ENCODE measurements around the gene IQCN. TPM values are rescaled to one million over a fixed set of nuclear protein-coding genes. Genes with fewer than 3 reads are reported as not detected.
A peak's percentile ranks its signal among the peaks of the same experiment; 100 is the strongest.

Gene IQCN
- total RNA-seq, 2 experiments from 2014 or later: 0.19 TPM; not detected in 1

DNA sequence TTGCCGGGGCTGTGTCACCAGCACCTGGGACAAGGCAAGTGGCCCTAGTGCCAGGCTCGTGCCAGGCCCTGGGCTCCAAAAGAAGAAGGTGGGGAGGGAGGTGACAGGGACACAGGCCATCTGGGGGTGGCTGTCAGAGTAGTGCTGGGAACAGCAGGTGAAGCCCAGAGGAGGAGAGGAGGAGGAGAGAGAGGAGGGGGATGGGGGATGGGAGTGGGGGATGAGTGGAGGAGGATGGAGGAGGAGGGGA, 29.9 kb upstream of the IQCN start:
- CTCF ChIA-PET: interaction anchor here (1.0 to 10.1 kb wide), 7 partner anchors 12 to 26 kb away, joined by 5 to 145 read pairs (median 11); partner anchors contain the start of genes JUND and LSM4
- intact Hi-C loops (cut with micrococcal nuclease): loop anchor here (1.0 kb wide), 5 partner anchors 10 to 23 kb away; partner anchors contain the start of genes JUND and LSM4
- Mint-ChIP-seq H3K27me3 (ENCODE audit: low read depth) (no peaks in the 10 kb centered on the region), H3K9me3 (no peaks in the 10 kb centered on the region), H3K36me3 (ENCODE audit: low read depth) (peaks cover 14% of the 10 kb centered on the region), H3K4me3 (peak overlapping the region; percentile 97), H3K4me1 (ENCODE audit: low read depth) (peaks cover 45% of the 10 kb centered on the region), H3K27ac (peak overlapping the region; percentile 100)
- DNase-seq: peak; percentile 51

- CTCF ChIA-PET: interaction anchor here (1.6 to 10.1 kb wide), 3 partner anchors 10 to 25 kb away, joined by 3 to 145 read pairs (median 24); partner anchors contain the start of gene JUND
- Mint-ChIP-seq H3K9me3 (no peaks in the 10 kb centered on the region), H3K27me3 (ENCODE audit: low read depth) (no peaks in the 10 kb centered on the region), H3K36me3 (ENCODE audit: low read depth) (peaks cover 4% of the 10 kb centered on the region), H3K27ac (peak overlapping the region; percentile 67), H3K4me1 (ENCODE audit: low read depth) (peaks cover 54% of the 10 kb centered on the region), H3K4me3 (peak overlapping the region; percentile 11)
- DNase-seq: no peak
- intact Hi-C loops (cut with micrococcal nuclease): no loop called here
These were observed 27.5 kb upstream of the IQCN start for GRCh38 chr19:18301718-18302111.

DNA sequence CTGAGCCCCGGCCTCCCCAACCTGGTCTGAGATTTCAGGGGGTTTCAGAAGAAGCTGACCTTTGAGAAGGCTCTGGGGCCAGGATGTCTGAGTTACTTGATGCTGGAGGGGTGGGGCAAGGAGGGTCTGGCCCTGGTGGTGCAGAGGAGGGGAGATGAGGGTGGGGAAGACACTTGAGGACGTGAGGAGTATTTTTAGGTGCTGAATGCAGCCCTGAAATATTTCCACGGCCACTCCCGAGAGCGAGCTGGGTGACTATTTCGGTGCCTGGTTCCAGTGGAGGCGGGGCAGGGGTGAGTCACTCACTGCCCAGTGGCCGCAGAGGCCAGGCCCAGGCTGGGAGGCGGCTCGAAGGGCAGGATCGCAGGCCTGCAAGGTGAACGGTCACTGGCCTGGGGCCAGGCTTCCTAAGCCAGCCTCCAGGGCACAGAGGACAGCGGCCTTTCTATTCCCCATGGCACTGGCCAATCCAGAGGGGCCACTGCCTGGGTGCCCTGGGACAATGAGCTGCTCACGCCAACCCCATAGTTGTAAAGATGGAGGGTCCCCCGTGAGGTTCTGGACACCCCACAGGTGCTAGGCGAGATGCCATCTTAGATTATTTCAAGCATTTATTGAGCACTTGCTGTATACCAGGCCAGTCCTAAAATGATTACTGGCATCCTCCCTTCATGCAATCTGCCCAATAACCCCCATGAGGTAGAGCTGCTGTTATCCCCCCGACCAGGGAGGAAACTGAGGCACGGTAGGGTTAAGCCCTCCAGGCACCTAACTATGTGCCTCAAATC, 26.9 kb upstream of the IQCN start:
- Mint-ChIP-seq H3K27me3 (ENCODE audit: low read depth) (no peaks in the 10 kb centered on the region), H3K27ac (peak overlapping the region; percentile 67), H3K9me3 (no peaks in the 10 kb centered on the region), H3K4me3 (no peak overlapping the region), H3K36me3 (ENCODE audit: low read depth) (peaks cover 2% of the 10 kb centered on the region), H3K4me1 (ENCODE audit: low read depth) (peaks cover 49% of the 10 kb centered on the region)
- intact Hi-C loops (cut with micrococcal nuclease): no loop called here
- no peak for DNase-seq
- CTCF ChIA-PET: interaction anchor here (1.6 to 10.1 kb wide), 3 partner anchors 9 to 26 kb away, joined by 3 to 145 read pairs (median 24); partner anchors contain the start of gene JUND

- peaks cover 46% of the 10 kb centered on the region for H3K4me1 Mint-ChIP-seq (ENCODE audit: low read depth)
- intact Hi-C loops (cut with micrococcal nuclease): no loop called here
- CTCF ChIA-PET: interaction anchor here (0.7 to 10.1 kb wide), 2 partner anchors 21 to 212 kb away, joined by 3 to 145 read pairs; partner anchors contain the start of gene JUND
- no peak overlapping the region for H3K4me3 Mint-ChIP-seq
- H3K36me3 Mint-ChIP-seq (ENCODE audit: low read depth): no peaks in the 10 kb centered on the region
- H3K27ac Mint-ChIP-seq: no peak overlapping the region
- DNase-seq: no peak
- no peaks in the 10 kb centered on the region for H3K9me3 Mint-ChIP-seq
- H3K27me3 Mint-ChIP-seq (ENCODE audit: low read depth): no peaks in the 10 kb centered on the region
These were observed 25.4 kb upstream of the IQCN start for GRCh38 chr19:18299654-18300053.

- intact Hi-C loops (cut with micrococcal nuclease): loop anchor here (1.0 kb wide), 1 partner anchor 8 kb away; no protein-coding TSS in a partner anchor
- no peak overlapping the region for H3K4me3 Mint-ChIP-seq
These were observed 24.3 kb upstream of the IQCN start for GRCh38 chr19:18298601-18299000.

GRCh38 chr19:18297308-18297707, 23.1 kb upstream of the IQCN start:
- CTCF ChIA-PET: interaction anchor here (0.7 to 10.1 kb wide), 3 partner anchors 19 to 31 kb away, joined by 3 to 145 read pairs (median 4); partner anchors contain the start of gene JUND
- no peak overlapping the region for H3K27ac Mint-ChIP-seq

More at GRCh38 chr19:18298601-18299000, 24.3 kb upstream of the IQCN start:
- H3K27ac Mint-ChIP-seq: peak overlapping the region; percentile 75
- DNase-seq: peak; percentile 66
- H3K36me3 Mint-ChIP-seq (ENCODE audit: low read depth): no peaks in the 10 kb centered on the region
- CTCF ChIA-PET: interaction anchor here (0.7 to 10.1 kb wide), 2 partner anchors 20 to 24 kb away, joined by 6 to 145 read pairs; partner anchors contain the start of gene JUND
- H3K4me1 Mint-ChIP-seq (ENCODE audit: low read depth): peaks cover 55% of the 10 kb centered on the region
- no peaks in the 10 kb centered on the region for H3K27me3 Mint-ChIP-seq (ENCODE audit: low read depth)
- H3K9me3 Mint-ChIP-seq: no peaks in the 10 kb centered on the region

GRCh38 chr19:18295034-18295451, 20.8 kb upstream of the IQCN start:
- no peaks in the 10 kb centered on the region for H3K9me3 Mint-ChIP-seq
- peaks cover 70% of the 10 kb centered on the region for H3K4me1 Mint-ChIP-seq (ENCODE audit: low read depth)
- H3K27me3 Mint-ChIP-seq (ENCODE audit: low read depth): no peaks in the 10 kb centered on the region
- no peak overlapping the region for H3K27ac Mint-ChIP-seq
- intact Hi-C loops (cut with micrococcal nuclease): loop anchor here (2.0 kb wide), 1 partner anchor 14 kb away; the partner anchor contains the start of gene JUND
- no peak for DNase-seq
- peaks cover 1% of the 10 kb centered on the region for H3K36me3 Mint-ChIP-seq (ENCODE audit: low read depth)
- H3K4me3 Mint-ChIP-seq: no peak overlapping the region
- CTCF ChIA-PET: no interaction called here

More at GRCh38 chr19:18297308-18297707, 23.1 kb upstream of the IQCN start:
- Mint-ChIP-seq H3K36me3 (ENCODE audit: low read depth) (no peaks in the 10 kb centered on the region), H3K4me3 (no peak overlapping the region), H3K4me1 (ENCODE audit: low read depth) (peaks cover 59% of the 10 kb centered on the region), H3K27me3 (ENCODE audit: low read depth) (no peaks in the 10 kb centered on the region), H3K9me3 (no peaks in the 10 kb centered on the region)
- intact Hi-C loops (cut with micrococcal nuclease): no loop called here
- DNase-seq: no peak

DNA sequence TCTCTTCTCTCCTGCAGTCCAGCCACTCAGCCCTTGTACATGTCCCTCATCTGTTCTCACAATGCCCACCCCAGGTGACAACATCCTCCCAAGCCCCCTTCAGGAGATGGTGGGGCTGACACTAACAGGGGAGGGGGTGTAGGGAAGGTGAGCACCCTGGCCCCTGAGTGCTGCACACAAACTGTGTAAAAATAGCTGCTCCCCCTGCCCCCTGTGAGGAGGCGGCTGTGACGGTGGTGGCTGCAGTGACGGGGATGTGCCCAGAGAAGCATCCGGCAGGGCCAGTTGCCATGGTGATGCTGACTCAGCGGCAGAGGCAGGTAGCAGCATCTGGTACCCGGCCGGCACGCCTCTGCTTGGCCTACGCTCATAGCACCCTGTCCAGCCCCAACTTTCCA, 20.2 kb upstream of the IQCN start:
- Mint-ChIP-seq H3K4me1 (ENCODE audit: low read depth) (peaks cover 74% of the 10 kb centered on the region), H3K36me3 (ENCODE audit: low read depth) (peaks cover 1% of the 10 kb centered on the region), H3K4me3 (peak overlapping the region; percentile 89), H3K9me3 (no peaks in the 10 kb centered on the region), H3K27ac (peak overlapping the region; percentile 79), H3K27me3 (ENCODE audit: low read depth) (no peaks in the 10 kb centered on the region)
- peak; percentile 97 for DNase-seq
- intact Hi-C loops (cut with micrococcal nuclease): loop anchor here (1.0 to 5.0 kb wide), 3 partner anchors 10 to 123 kb away; partner anchors contain the start of genes JUND and SSBP4
- CTCF ChIA-PET: interaction anchor here (5.9 kb wide), 1 partner anchor 14 kb away, joined by 82 read pairs; the partner anchor contains the start of gene JUND

DNA sequence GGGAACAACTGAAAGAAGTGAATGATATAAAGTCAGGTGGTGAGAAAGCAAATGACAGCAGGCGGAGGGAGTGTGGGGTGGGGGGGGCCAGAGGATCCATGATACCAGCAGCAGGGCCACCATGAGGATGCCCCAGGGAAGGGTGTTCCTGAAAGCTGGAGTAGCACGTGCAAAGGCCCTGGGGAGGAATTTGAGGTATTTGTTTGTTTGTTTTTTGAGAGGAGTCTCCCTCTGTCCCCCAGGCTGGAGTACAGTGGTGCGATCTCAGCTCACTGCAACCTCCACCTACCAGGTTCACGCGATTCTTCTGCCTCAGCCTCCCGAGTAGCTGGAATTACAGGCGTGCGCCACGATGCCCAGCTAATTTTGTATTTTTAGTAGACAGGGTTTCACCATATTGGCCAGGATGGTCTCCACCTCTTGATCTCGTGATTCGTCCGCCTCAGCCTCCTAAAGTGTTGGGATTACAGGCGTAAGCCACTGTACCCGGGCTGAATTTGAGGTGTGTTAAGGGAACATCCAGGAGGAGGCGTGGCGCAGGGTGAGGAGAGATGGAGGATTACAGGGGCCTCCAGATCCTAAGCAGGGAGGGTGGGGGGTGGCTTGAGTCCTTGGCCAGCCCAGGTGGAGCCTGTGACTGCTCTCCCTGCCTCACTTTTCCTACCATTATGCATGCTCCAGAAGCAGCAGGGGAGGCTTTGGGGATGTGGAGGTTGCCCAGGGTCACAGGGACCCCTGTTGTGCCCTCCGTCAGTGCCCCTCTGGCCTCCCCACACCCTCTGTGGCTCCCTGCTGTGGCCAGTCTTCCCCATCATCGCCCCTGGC, 19.6 kb upstream of the IQCN start:
- Mint-ChIP-seq H3K27ac (peak overlapping the region; percentile 98), H3K27me3 (ENCODE audit: low read depth) (no peaks in the 10 kb centered on the region), H3K36me3 (ENCODE audit: low read depth) (peaks cover 1% of the 10 kb centered on the region), H3K4me3 (peak overlapping the region; percentile 89), H3K4me1 (ENCODE audit: low read depth) (peaks cover 70% of the 10 kb centered on the region), H3K9me3 (no peaks in the 10 kb centered on the region)
- CTCF ChIA-PET: interaction anchor here (0.7 to 5.9 kb wide), 5 partner anchors 10 to 32 kb away, joined by 3 to 82 read pairs (median 7); partner anchors contain the start of genes JUND and LSM4
- intact Hi-C loops (cut with micrococcal nuclease): loop anchor here (1.0 to 5.0 kb wide), 4 partner anchors 10 to 123 kb away; partner anchors contain the start of genes JUND, LSM4 and SSBP4
- DNase-seq: peak; percentile 24

GRCh38 chr19:18292810-18293641, 18.8 kb upstream of the IQCN start:
- Mint-ChIP-seq H3K27ac (peak overlapping the region; percentile 98), H3K36me3 (ENCODE audit: low read depth) (peaks cover 1% of the 10 kb centered on the region), H3K9me3 (no peaks in the 10 kb centered on the region), H3K4me3 (peak overlapping the region; percentile 89), H3K27me3 (ENCODE audit: low read depth) (no peaks in the 10 kb centered on the region), H3K4me1 (ENCODE audit: low read depth) (peaks cover 66% of the 10 kb centered on the region)
- CTCF ChIA-PET: interaction anchor here (0.7 to 5.9 kb wide), 7 partner anchors 10 to 33 kb away, joined by 3 to 82 read pairs (median 7); partner anchors contain the start of genes JUND and LSM4
- intact Hi-C loops (cut with micrococcal nuclease): loop anchor here (1.0 to 5.0 kb wide), 2 partner anchors 30 to 124 kb away; partner anchors contain the start of genes LSM4 and SSBP4
- peak; percentile 55 for DNase-seq

DNA sequence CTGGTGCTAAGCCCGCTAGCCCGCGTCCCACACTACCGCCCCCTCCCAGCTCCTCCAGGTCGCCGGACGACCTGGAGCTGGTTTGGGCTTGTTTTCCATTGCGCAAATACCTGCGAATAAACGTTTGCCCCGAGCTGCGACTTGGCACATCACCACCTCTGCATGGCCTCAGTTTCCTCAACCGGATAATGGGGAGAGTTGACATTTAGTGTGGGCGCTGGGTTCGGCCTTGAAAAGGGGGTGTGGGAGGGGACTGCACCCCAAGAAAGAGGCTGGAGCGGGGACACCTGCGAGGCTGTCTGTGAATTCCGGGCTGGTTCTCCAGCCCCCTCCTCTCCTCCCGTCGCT, 18.2 kb upstream of the IQCN start:
- Mint-ChIP-seq H3K4me1 (ENCODE audit: low read depth) (peaks cover 61% of the 10 kb centered on the region), H3K27ac (peak overlapping the region; percentile 98), H3K9me3 (no peaks in the 10 kb centered on the region), H3K36me3 (ENCODE audit: low read depth) (peaks cover 1% of the 10 kb centered on the region), H3K4me3 (peak overlapping the region; percentile 89), H3K27me3 (ENCODE audit: low read depth) (no peaks in the 10 kb centered on the region)
- DNase-seq: peak; percentile 36
- CTCF ChIA-PET: interaction anchor here (1.1 to 5.9 kb wide), 5 partner anchors 11 to 30 kb away, joined by 3 to 82 read pairs (median 7); partner anchors contain the start of genes JUND and LSM4
- intact Hi-C loops (cut with micrococcal nuclease): loop anchor here (5.0 kb wide), 1 partner anchor 125 kb away; the partner anchor contains the start of gene SSBP4
